ENCODE results near the gene ARHGAP23.
"Not testable (repeated sequence)": the region's sequence is repeated elsewhere in the genome, so short reads cannot be mapped to it uniquely, and the experiment has no call there.

DNA sequence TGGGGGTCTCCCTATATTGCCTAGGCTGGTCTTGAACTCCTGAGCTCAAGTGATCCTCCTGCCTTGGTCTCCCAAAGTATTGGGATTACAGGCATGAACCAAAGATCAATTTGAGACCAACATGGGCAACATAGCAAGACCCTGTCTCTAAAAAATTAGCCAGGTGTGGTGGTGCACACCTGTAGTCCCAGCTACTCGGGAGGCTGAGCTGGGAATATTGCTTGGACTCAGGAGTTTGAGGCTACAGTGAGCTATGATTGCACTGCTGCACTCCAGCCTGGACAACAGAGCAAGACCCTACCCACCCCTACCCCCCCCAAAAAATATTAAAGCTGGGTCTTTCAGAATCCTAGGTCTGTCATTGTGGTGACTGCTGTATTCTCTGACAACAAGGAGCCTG, 9.0 kb downstream of the ARHGAP23 start:
- TF ChIP-seq CTCF, POLR2A, POLR2AphosphoS5 (IDR thresholded peaks at IDR 0.05): not testable (repeated sequence)

All from prostate gland (tissue), 2 donors.